Epidermal melanocyte (primary cell): Measurements from ENCODE around the gene PCARE.
"Not testable (repeated sequence)": the region's sequence is repeated elsewhere in the genome, so short reads cannot be mapped to it uniquely, and the experiment has no call there.

Source experiments
- DNase-seq: peaks from one replicate; pipeline ENCODE4 v3.0.0; 2011; ENCODE audit warnings: low spot score; ENCODE audit not compliant: insufficient read length

Gene PCARE

DNA sequence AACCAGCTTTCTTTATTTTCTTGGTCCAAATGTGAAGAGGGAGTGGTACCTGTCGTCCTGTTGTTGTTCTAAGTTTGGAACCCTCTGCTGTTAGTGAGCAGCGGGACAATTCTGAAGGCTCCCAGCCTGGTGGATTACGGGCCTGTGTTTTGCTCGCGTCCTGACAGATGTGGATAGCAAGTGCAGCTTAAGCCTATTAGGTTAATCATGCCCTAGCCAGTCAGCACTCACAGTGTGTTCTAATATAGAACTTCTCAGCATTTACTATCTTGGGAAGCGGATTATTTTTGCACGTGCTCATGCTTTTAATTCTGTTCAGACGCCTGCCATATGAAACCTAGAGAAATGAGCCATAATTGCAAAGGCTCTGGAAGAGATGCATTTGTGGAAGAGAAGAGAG lies at the start of gene PCARE:
Gene PCARE (minus strand): TSS at position 113 of the 400 bp plus-strand sequence. CDS start 262 bp downstream, outside the sequence.
- DNase-seq, result no peak

DNA sequence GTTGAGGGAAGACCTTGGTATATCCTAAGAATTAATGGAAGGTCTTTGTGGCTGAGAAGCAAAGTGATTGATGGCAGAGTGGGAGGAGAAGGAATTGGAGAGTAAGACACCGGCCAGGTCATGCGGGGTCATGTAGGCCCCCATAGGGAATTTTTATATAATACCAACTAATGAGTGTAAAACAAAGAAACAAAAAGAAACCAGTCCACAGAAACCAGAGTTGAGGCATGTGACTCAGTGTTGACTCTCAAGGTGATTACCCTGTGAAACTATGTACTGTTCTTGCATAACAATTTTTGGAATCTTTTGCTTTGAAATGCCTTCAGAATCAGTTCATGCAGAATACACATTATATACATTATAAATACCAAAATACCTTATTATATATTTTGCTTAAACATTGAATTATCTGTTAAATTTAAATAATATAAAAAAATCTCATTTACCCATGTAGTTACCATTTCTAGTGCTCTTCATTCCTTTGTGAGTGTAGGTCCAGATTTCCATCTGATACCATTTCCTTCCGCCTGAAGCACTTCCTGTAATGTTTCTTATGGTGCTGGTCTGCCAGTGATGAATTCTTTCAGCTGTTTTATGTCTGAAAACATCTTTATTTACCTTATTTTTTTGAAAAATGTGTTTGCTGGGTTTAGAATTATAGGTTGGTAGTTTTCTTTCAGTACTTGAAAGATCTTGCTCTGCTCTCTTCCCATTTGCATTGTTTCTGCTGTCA lies 49.5 kb upstream of the PCARE start:
- no peak for DNase-seq

DNA sequence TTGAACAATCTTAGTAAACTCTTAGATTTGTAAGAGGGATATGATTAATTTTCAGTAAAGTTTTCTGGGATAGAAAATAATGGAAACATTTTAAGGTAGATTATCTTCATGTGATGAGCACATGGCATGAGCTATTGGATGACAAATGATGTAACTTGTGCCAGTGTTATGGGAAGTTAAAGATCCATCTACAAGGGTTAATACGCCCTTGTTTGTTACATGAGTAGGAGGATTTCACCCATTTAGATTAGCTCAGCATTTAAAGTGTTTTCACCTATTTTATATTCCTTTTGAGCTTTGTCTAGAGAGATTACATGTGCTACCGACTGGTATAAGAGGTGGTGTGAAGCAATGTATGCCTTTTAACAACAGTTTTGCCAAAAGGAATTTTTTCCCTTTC lies 46.5 kb upstream of the PCARE start:
- DNase-seq, result no peak

DNA sequence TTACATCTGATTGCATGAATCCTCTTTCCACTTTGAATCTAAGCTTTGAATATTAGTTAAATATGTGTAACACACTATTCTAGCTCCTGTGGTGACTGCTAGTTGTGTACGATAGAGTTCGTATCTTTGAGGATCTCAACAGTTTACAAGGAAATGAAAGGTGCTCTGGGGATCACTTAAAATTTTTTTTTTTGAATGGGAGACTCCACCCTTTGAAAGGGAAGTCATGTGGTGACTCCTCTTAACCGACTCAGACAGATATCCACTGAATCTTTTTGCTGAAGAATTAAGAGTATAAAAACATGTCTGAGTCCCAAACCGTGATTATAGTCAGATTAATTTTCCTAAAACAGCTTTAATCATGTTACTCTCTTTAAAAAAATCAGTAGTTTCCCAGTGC lies 44.9 kb upstream of the PCARE start:
- no peak for DNase-seq

DNA sequence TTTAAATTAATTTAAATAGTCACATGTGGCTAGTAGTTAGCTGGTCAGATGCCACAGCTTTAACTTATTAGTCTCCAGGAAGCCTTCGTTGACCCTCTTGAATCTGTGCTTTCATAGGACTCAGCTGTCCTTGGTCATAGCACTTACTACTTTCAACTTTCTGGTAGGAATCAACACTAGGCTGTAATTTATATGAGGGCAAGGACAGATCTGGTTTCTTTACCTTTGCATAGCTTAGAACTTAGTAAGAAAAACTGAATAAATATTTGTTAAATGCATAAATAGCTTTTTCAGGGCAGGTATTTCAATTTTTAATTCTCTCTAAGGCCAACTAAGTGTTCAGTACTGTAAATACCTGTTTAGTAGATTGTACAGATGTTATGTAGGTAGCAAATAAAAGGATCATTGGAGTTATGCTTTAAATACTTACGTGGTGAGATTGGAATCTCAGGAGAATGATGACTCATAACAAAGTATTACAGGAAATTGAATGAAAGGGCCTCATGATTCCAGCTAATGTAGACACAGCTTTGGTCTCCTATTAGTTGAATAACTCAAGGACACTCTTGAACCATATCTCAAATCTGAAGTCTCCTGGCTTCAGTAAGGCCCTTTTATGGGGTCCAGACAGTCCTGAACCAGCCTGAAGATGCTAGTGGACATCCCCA lies 43.4 kb upstream of the PCARE start:
- no peak for DNase-seq

DNA sequence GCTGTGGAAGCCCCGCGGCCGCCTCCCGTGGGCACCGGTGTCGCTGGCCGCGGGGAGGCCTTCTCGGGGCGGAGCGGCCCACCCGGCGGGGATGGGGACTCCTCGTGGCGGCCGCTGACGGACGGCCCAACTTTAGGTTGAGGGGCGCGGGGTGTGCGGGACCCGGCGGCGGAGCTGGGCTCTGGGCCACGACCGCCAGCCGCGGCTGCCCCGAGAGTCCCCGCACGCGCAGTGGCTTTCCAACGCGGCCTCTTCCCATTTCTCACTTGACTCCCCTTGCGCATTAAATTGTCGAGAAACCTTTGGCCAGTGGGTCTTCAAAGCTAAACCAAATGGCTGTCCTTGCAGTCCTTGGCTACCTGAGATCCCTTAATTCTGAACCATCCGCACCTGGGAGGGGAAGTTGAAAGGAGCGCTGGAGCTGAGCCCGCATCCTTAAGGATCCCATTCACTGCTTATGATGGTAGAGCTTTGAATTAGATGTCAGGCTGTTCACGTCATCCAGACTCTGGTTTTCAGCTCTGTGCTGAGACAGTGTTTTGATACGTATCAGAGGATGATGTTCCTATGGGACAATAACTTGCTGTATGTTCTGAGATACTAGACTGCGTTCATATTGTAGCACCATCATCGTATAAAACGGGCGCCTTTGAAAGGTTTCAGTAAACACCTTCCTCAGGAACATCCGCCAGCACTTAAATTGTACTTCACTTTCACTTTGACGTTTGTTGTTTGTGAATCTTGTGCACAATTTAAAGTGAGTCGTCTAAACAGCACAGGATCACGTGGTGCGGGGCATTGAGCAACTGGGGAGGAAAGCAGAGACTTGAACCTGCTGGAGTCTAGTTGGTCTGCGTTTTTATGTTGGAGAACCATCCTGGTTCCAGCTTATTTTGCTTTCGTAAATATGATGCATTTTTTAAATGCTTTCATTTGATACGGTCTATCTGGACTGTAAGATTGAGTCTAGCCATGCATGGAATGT lies 41.8 kb upstream of the PCARE start:
- peak; percentile 38 for DNase-seq

DNA sequence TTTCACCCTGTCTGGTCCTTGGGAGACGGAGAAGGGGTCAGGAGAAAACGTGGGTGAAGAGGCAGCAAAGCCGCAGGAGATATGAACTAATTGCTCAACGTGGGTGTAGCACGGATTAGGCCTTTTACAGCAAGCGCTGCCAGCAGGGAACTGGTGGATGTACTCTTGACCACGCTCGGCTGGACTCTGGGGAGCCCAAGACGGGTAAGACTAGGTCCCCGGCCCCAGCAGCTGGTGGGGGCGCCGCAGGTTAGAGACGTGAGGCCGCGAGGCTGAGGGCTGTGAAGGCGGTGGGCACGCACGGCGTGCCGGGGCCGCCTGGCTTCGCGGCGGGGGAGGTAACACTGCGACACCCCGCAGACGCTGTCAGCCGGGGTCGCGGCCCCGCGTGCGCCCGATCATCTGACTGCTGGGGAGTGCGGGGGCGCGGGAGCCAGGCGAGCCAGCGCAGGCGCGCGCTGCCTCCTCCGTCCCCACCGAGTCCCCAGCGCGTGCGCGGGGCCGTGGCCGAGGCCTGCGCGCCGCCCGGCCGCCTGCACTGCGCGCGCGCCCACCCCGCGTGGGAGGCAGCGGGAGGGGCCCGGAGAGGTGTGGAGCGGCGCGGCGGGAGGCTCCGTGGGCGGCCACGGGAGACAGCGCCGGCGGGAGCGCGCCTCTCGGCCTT lies 40.8 kb upstream of the PCARE start, which contains the start of gene CLIP4:
Gene CLIP4 (plus strand): TSS at position 470 of the 664 bp plus-strand sequence. CDS start 5,974 bp downstream, outside the sequence.
- peak; percentile 40 for DNase-seq

DNA sequence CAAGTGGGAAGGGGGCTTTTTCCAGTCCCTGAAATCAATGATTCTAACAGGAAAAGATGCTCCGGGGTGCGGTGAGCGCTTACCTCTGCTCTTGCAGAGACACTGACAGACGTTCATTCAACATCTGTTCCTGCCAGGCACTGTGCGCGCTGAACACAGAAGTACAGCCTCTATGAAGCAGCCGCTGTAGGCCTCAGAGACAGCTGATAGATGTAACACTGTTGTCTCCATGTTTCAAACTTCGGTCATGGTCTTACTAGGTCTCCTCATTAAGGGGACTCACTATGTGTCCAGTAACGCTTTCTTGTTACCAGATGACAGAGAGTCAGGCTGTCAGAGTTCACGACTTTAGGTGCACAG lies 40.2 kb upstream of the PCARE start:
- DNase-seq, result no peak

DNA sequence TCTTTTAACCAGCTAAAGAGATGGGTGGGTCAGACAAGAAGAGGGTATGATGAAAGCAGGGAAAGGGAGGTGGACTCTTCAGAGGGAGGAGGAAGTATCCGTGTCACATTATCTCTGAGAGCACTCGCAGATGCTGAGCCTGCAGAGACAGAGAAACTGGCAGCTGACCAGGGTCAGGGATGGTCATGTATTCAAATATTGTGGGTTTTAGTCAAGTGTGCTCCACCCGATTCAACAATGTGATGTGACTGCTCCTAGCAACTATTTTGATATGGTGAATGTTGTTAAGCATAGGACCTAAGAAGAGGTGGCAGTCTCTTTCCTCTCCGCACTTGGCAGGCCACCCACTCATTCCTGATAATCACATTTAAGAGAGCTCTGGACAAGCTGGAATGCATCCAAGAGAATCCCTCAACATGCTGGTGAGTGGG lies 39.6 kb upstream of the PCARE start:
- DNase-seq, result no peak

DNA sequence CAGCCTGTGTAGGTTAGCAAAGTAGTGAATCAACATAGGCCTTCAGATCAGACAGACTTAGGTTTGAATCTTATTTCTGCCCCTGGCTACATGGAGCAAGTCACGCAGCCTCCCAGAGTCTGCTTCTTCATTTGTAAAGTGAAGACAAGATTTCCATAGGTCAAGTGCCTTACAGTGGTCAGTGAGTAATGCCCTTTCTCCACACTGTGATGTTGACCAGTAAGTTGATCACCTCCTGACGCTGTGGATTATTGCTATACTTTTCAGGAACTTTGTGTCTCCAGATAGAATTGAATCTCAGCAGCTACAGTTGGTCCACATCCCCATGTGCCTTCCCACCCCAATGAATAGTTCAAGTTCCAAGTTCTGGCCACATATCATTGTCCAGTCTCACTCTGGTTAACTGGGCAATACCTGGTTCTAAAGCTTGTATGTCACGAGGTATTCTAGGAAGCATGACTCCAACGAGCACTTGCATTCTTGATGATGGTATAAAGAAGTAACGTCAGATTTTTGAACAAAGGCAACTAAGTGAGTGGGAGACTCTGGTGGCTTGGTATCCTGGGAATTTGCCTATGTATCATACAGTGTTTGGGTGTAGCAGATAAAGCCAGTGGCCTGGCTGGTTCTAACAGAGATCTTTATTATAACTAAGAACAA lies 38.8 kb upstream of the PCARE start:
- no peak for DNase-seq

DNA sequence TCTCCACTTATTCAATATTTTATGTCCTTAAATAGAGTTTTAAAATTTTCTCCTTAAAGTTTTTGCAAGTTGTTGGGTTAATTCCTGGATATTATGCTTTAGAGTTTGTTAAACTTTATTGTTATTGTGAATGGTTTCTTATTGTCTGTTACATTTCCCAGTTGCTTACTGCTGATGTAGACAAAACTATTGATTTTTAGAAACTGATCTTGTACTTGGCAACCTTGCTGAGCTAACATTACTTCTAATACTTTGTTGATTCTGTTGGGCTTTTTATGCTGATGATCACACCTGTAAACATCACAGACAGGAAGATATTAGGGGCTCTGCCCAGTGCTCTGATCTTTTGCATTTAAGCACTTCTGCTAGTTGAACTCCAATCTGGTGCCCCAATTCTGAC lies 38.1 kb upstream of the PCARE start:
- DNase-seq, result no peak

DNA sequence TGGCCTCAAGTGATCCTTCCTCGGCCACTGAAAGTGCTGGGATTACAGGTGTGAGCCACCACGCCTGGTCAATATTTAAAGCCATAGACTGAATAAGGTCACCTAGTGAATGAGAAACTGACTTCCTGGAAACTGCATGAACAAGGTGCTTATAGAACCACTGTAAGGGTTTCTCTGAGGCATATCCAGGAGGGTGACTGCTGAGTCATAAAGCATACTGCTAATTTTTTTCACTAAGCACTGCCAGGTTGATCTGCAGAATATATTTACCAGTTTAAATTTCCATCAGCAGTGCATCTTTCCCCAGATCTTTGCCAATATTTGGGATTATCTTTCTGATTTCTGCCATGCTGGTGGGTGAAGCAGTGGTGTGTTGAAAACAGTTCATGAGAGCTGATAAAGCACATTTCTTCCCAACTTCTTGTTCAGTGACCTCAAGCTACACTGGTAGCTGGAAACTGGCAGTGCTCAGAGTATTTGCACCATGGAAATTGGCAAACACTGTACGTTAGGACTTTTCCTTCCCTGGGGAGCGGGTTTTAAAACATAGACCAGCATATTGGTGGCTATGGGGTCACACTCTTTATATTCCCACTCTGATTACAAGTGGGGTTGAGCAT lies 36.7 kb upstream of the PCARE start:
- no peak for DNase-seq

DNA sequence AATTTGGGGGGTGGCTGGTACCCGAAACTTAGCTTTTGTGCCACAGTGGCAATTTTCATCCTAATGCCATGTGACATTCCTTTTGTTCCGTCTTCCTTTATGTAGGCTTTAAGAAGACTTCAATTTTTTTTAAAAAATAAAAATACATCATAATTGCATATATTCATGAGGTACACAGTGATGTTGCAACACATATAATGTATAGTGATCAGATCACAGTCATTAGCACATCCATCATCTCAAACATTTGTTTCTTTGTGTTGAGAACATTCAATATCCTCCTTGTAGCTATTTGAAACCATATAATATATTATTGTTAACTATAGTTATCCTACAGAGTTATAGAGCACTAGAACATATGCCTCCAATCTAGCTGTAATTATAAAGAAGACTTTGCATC lies 34.9 kb upstream of the PCARE start:
- no peak for DNase-seq

DNA sequence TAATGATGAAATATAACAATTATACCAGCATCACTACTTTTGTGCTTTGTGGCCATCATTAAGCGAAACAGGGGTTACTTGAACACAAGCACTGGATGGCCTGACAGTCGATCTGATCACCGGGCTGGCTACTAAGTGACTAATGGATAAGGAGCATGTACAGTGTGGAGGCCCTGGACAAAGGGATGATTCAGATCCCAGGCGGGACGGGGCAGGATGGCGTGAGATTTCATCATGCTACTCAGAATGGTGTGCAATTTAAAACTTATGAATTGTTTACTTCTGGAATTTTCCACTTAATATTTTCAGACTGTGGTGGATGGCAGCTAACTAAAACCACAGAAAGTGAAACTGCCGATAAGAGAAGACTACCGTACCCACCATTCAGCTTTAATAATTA lies 33.9 kb upstream of the PCARE start:
- peak; percentile 68 for DNase-seq

DNA sequence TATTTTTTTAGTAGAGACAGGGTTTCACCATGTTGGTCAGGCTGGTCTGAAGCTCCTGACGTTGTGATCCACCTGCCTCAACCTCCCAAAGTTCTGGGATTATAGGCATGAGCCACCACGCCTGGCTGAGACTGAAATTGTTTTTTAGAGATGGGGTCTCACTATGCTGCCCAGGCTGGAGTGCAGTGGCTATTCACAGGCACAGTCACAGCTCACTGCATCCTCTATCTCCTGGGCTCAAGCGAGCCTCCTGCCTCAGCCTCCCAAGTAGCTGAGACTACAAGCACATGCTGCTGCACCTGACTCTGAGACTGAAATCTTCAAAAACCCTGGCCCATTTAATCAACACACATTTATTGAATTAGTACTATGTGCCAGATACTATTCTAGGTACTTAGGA lies 33.2 kb upstream of the PCARE start:
- not testable (repeated sequence) for DNase-seq

DNA sequence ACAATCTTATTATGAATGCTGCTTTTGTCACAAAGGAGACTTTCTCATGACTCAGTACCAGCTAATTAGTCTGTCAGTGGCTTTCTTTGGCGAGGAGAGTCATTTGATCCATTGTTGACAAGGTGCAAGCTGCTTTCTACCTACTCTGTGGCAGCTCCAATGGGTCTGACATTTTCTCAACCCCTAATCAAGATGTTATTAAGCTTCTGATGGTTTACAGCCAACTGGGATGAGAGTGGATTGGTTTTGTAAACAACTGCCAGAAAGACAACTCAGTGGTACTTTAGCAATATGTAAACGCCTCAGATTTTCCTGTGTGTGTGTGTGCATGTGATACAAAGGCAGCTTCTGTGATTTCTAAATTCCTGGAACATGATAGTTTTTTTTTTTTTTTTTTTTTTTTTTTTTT lies 32.7 kb upstream of the PCARE start:
- no peak for DNase-seq

DNA sequence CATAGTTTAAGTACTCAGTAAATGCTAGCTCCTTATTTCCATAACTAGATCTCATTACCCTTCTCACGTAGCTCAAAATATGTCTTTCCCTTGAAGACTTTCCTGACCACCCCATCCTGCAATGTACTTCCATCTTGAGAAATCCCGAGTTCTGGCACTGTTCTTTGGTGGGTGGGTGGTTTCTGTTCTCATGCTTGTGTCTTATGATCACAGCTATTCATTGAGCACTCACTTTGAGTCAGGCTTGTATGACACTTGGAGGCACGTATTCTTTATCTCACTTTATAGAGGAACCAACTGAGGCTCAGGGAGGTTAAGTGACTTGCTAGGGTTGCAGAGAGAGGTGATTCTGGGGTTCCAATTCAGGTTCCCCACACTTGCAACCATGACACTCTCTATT lies 31.9 kb upstream of the PCARE start:
- DNase-seq, result no peak

DNA sequence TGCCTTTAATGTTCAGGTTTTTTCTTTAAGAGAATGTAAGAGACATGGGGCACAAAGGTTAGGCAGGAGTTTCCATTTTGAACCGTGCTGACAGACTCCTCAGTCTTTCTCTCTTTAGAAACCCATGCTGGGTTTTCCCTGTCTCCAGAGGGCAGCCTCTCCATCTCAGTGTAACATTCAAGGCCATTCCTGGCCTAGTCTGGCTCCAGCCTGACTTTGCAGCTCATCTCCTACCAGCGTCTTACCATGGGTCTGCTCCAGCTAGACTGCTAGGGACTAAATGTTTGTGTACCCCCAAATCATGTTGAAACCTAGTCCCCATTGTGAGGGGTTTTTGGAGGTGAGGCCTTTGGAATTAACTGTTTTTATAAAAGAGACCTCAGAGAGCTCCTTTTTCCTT lies 31.1 kb upstream of the PCARE start:
- DNase-seq, result no peak

DNA sequence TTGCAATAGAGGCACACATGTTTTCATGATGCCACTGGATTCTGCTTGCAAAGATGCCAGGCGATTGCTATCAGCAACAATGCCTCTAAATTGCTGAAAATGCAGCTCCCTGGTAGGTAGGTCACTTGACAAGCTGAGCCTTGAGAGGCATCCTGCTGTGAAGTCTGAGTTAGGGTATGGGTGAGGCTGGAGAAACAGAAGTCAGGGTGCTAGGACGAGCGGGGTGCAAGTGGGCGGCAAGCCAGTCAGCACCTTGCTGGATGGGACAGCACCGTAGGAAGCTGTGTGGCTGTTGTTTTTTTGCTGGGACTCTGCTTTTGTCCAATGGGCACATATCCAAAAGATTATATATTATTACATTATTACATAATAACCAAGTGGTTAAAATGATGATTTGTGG lies 30.4 kb upstream of the PCARE start:
- no peak for DNase-seq

DNA sequence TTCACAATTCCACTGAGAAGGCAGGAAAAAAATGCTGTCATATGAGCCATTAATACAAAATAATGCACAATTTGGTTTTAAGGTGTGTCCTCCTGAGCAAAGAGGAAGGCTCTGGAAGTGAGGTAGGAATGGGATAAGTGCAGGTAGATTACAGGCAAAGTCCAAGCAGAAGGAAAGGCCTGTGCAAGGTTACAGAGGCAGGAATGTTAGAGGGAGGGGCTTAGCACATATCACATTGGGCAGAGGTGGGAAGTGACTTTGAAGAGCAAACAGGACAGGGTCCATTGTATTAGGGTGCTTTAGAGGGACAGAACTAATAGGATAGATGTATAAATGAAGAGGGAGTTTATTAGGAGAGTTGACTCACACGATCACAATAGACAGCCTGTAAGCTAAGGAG lies 26.2 kb upstream of the PCARE start:
- no peak for DNase-seq
